ENCODE measurements around the gene KRT31. TPM values are rescaled to one million over a fixed set of nuclear protein-coding genes. Genes with fewer than 3 reads are reported as not detected.
"Not testable (repeated sequence)": the region's sequence is repeated elsewhere in the genome, so short reads cannot be mapped to it uniquely, and the experiment has no call there.

Gene KRT31
- total RNA-seq (2014; rRNA removed; shearing (Covaris generic); ENCODE audit: low replicate concordance): not detected in 2 replicates

DNA sequence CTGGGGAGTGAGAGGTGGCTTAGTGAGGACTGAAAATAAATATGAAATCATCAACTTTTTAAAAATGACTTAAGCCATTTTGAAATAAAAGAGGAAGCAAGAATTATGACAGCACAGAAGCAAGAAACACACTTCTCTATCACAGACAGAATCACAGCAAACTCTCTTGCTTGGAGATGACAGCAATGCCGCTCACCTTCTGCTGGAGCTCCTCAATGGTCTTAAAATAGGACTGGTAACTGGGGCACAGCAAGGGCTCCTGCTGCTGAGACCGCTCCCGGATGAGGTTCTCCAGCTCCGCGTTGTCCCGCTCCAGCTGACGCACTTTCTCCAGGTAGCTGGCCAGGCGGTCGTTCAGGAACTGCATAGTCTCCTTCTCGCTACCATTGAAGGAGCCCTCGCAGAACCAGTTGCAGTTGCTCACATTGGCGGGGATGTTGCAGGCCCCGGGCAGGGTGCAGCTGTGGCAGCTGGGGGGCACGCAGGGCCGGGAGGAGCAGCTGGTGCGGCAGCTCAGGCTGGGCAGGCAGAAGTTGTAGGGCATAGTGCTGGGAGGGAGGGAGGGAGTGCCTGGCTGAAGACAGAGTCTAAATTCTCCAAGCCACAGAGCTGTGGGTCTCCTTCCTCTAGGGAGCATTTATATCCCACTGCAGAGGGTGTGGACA, at the start of gene KRT31:
Gene KRT31, minus strand, starts transcription at position 613 of the 665 bp plus-strand sequence. Its CDS starts 69 bp downstream, at position 544.
- in situ Hi-C loops (cut with HindIII; ENCODE audit: low pct_unique_long_range_greater_than_20kb, low sequenced_read_pairs): no loop called here
- no peak for DNase-seq (ENCODE audit: low read depth)

DNA sequence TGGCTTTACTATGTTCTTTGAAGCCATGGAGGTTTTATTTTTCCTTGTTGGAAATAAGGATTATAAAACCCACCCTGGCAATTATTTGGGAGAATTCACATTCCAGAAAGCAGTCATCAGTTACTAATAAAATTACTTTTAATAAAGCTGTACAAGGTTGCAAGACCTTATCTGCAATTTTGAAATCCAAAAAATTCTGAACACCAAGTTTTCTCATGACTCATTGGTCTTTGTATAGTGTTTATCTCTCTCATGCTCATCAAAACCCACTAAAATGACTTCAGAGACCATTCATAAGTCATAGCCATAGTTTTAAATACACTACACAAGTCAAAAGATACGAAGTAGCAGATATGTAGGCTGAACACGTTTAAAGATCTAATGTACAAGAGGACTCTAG, 49.4 kb upstream of the KRT31 start:
- in situ Hi-C loops (cut with HindIII; ENCODE audit: low pct_unique_long_range_greater_than_20kb, low sequenced_read_pairs): no loop called here
- no peak for DNase-seq (ENCODE audit: low read depth)

DNA sequence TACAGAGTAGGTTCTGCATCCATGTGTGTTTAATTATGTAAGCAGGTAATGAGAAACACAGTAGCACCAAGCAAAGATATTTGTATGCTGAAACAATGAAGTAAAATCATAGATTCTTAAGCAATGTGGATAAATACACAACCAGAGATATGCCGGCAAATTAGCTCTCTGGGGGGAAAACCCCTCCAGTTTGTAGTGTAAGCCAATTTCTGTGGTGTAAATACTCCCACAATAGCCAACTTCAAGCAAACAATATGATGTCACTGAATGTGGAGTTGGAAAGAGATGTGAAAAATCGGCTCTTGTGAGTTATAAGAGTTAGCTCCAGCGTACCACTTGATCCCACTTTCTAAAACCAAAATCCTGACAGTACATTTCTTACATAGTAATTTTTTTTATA, 47.2 kb upstream of the KRT31 start:
- no peak for DNase-seq (ENCODE audit: low read depth)
- in situ Hi-C loops (cut with HindIII; ENCODE audit: low pct_unique_long_range_greater_than_20kb, low sequenced_read_pairs): no loop called here

DNA sequence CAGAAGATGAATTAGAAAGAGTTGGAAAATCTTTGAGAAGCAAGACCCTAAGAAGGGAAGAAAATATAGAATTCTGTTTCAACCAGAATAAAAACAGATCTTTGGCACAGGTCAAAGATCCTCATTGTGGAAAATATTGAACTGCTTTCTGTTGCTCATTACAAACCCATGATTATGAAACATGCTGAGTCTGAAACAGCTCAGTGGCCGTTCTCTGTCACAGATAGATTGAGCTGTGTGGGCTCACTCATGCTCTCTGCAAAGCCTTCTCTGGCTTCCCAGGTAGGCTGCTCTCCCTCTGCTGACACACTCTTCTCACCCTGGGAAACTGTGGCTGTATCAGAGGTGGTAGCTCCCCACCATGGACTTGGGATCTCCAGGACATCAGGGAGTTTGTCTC, 46.8 kb upstream of the KRT31 start:
- no peak for DNase-seq (ENCODE audit: low read depth)
- in situ Hi-C loops (cut with HindIII; ENCODE audit: low pct_unique_long_range_greater_than_20kb, low sequenced_read_pairs): no loop called here

DNA sequence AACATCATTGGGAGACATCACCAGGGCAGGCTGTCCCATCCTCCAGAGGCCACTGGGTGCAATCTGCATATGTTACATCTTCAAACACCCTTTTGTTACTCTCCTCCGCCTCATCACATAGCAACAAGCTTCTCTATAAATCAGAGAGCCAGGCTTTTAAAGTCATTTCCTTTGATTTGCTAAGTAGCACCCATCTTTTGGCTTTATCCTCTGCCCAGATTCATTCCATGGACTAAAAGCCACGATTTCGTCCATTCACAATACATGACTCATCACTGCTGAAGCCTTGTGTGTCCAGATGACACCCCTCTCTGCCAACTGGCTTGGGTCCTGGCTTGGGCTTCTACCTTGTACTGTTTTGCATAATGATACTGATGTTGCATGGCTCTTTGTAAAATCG, 45.3 kb upstream of the KRT31 start:
- no peak for DNase-seq (ENCODE audit: low read depth)
- in situ Hi-C loops (cut with HindIII; ENCODE audit: low pct_unique_long_range_greater_than_20kb, low sequenced_read_pairs): no loop called here

DNA sequence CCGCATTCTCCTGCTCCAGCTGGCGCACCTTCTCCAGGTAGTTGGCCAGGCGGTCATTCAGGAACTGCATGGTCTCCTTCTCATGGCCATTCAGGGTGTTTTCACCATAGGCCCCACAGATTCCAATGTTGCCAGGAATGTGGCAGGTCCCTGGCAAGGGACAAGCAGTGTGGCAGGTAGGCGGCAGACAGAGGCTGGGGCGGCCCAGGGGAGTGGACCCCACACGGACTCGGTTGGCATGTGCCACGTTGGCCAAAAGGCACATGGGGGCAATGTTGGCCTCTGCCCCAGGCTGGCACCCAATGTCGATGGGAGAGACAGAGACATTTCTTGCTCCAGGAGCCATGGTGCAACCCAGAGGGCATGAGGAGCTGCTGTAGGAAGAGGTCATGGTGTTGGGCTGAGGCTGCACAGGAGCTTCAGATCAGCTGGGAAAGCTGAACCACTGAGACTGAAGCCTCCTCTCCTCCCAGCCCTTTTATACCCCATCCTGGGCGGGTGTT, 43.2 kb upstream of the KRT31 start, which contains the start of gene KRT38:
Gene KRT38, minus strand, starts transcription at position 453 of the 503 bp plus-strand sequence. Its CDS starts 62 bp downstream, at position 391.
- in situ Hi-C loops (cut with HindIII; ENCODE audit: low pct_unique_long_range_greater_than_20kb, low sequenced_read_pairs): no loop called here

DNA sequence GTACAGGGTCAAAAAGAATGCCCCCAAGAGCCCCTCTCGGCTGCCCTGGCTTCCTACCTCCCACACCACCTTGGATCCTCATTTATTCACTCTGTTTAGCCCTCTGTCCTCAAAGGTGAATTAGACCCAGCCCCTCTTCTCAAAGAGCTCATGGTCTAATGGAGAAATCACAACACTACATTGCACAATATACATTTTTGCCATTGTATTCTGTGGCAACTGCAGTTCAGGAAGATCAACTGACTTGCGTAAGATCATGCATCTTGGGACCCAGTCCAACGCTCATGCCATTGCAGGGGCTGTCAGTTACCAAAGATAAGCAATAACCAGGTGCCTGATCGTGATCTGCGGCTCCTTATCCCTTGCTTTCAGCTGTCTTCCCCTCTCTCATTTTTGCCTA, 42.0 kb upstream of the KRT31 start:
- DNase-seq (ENCODE audit: low read depth): no peak

More for the DNA sequence above, 43.2 kb upstream of the KRT31 start, which contains the start of gene KRT38:
- DNase-seq (ENCODE audit: low read depth): no peak

DNA sequence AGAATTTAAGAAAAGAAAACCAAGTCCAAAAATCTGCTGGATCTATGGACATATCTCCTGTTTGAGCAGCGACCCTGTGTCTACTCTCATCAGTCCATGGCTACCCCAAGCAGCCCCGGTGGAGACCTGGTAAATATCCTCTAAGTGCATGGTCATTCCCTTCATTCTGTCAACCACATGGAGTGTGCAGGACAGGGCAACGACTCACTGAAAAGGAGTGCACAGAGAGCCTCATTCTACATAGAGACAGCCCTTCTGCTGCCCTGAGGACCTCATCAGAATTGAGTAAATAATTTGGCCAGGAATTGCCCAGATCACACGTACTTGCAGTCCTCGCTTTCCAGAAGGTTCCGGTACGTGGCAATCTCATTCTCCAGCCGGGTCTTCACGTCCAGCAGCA, 40.4 kb upstream of the KRT31 start:
- DNase-seq (ENCODE audit: low read depth): no peak
- in situ Hi-C loops (cut with HindIII; ENCODE audit: low pct_unique_long_range_greater_than_20kb, low sequenced_read_pairs): no loop called here

More for the DNA sequence above, 42.0 kb upstream of the KRT31 start:
- in situ Hi-C loops (cut with HindIII; ENCODE audit: low pct_unique_long_range_greater_than_20kb, low sequenced_read_pairs): no loop called here

DNA sequence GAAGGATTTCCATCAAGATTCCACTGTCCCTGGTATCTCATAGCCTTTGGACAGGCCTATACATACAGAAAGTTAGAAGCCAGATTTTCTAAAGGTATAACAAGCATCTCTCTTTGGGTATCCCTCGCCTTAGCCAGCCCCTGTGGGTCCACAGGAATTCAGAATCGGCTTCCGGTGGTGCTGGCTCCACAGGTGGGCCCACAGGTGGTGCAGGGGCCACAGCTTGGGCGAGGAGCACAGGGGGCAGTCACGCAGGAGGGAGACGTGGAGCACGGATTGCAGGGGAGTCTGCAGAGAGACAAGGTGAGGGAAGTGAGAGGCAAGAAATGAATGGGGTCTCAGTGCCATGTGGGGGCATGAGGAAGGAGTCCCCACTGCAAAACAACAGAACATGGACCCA, 39.8 kb upstream of the KRT31 start:
- DNase-seq (ENCODE audit: low read depth): no peak
- in situ Hi-C loops (cut with HindIII; ENCODE audit: low pct_unique_long_range_greater_than_20kb, low sequenced_read_pairs): no loop called here

DNA sequence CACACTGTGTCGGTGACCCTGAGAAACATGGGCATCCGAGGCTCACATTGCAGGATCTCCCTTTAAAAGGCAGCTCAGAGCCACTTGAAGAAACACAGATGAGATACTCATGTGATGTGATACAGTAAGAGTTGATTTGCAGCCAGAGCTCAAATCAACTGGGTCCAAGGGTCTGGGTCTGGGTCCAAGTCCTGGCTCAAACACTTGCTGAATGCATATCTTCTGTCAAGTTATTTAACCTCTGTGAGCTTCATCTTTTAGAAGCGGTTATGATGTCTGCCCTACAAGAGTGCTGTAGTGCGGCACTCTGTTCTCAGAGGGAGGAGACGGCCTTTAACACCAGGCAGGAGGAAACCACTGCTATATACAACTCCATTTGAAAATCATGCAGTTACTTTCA, 37.0 kb upstream of the KRT31 start:
- in situ Hi-C loops (cut with HindIII; ENCODE audit: low pct_unique_long_range_greater_than_20kb, low sequenced_read_pairs): no loop called here
- DNase-seq (ENCODE audit: low read depth): no peak

DNA sequence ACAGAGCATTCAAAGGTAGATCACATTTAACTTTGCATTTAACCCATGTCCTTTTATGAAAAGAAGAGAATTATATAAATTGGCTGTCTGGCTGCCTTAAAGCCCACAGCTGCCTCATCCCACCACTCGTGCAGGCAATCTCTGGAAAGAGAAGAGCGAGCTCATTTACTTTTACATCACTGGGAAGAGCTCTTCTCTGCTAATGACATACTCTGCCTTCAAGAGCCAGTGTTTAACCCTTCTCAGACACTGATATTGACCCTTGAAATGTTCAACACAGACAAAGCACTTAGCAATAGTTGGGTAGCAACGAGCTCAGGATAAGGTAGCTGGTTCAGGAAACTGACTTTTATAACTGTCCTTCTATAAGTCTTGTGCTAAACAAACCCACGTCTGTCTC, 36.6 kb upstream of the KRT31 start:
- in situ Hi-C loops (cut with HindIII; ENCODE audit: low pct_unique_long_range_greater_than_20kb, low sequenced_read_pairs): no loop called here
- DNase-seq (ENCODE audit: low read depth): no peak

DNA sequence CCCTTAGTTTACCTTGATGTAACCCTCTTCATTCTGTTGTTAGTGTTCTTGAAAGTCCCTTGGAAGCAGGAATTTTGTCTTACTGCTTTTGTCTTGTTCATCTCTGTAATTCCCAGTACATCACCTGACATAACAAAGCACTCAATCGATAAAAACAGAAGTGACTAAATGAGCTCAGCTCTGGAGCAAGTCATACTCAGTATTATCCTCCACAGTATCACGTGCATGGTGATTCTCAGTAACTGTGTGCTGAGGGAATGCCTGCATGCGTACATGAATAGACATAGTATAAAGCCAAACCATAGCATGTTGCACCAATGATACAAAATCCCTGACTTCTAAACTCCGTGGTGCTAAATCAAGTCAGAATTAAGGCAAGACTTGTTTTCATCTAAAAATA, 36.2 kb upstream of the KRT31 start:
- in situ Hi-C loops (cut with HindIII; ENCODE audit: low pct_unique_long_range_greater_than_20kb, low sequenced_read_pairs): no loop called here
- no peak for DNase-seq (ENCODE audit: low read depth)

DNA sequence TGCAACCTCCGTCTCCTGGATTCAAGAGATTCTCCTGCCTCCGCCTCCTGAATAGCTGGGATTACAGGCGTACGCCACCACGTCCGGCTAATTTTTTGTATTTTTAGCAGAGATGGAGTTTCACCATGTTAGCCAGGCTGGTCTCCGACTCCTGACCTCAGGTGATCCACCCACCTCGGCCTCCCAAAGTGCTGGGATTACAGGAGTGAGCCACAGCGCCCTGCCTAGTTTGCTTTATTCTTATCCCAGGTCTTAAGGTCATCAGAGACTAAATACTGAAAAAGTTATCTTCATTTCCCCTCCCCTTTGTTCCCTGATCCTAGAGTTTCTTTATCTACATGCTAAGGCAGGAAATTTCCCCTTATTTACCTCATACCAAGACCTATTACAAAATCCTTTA, 33.0 kb upstream of the KRT31 start:
- DNase-seq (ENCODE audit: low read depth); in situ Hi-C loops (cut with HindIII; ENCODE audit: low pct_unique_long_range_greater_than_20kb, low sequenced_read_pairs): not testable (repeated sequence)

DNA sequence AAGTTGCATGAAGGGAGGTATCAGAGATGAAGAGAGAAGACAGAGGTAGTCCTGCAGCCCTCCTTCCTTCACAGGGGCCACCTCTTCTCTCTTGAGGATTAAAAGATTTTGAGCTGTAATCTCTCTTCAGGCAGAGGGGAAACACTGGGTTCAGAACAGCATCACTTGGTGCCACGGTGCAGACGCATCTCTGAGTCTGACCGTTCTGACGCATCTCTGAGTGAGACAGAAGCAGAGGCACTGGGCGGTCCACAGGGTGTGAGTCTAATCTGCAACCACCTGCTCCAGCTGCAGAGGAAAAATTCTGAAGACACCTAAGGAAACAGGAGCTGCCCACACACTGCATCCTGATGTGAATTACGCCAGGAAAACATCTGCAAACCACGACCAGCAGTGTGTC, 32.3 kb upstream of the KRT31 start:
- in situ Hi-C loops (cut with HindIII; ENCODE audit: low pct_unique_long_range_greater_than_20kb, low sequenced_read_pairs): no loop called here
- DNase-seq (ENCODE audit: low read depth): no peak

DNA sequence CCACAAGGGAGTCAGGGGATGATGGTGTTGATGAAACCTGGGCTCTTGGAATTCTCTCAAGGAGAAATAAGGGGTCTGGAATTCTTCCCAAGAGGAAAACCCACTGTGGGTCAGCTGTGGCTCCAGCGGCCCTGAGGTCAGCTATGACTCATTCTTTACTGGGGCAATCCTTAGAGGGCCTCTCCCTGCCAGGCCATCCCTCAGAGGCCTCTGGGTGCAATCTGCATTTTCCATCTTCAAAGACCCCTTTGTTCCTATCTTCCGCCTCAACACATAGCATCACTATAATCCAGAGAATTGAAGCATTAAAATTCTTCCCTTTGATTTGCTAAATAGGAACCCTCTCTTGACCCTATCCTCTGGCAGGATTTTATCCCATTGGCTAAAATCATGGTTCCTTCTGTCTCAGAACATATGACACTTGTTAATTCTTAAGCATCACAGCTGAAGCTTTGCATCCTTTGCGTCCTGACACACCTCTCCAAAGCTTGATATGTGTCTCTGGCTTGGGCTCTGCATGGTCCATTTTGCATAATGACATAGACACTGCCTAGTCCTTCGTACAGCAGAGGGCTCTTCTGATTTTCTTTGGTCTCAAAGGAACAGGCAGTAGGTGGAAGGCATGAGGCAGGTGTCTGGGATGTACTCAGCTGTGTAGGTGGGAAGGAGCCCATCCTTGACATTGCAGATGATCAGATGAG, 31.3 kb upstream of the KRT31 start:
- in situ Hi-C loops (cut with HindIII; ENCODE audit: low pct_unique_long_range_greater_than_20kb, low sequenced_read_pairs): no loop called here
- no peak for DNase-seq (ENCODE audit: low read depth)

DNA sequence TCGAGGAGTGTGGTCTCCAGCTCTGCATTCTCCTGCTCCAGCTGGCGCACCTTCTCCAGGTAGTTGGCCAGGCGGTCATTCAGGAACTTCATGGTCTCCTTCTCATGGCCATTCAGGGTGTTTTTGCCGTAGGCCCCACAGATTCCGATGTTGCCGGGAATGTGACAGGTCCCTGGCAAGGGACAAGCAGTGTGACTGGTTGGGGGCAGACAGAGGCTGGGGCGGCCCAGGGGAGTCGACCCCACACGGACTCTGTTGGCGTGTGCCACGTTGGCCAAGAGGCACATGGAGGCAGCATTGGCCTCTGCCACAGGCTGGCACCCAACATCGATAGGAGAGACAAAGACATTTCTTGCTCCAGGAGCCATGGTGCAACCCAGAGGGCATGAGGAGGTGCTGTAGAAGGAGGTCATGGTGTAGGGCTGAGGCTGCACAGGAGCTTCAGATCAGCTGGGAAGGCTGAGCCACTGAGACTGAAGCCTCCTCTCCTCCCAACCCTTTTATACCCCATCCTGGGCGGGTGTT, 26.8 kb upstream of the KRT31 start, which contains the start of gene KRT37:
Gene KRT37, minus strand, starts transcription at position 475 of the 525 bp plus-strand sequence. Its CDS starts 62 bp downstream, at position 413.
- in situ Hi-C loops (cut with HindIII; ENCODE audit: low pct_unique_long_range_greater_than_20kb, low sequenced_read_pairs): no loop called here
- DNase-seq (ENCODE audit: low read depth): no peak

DNA sequence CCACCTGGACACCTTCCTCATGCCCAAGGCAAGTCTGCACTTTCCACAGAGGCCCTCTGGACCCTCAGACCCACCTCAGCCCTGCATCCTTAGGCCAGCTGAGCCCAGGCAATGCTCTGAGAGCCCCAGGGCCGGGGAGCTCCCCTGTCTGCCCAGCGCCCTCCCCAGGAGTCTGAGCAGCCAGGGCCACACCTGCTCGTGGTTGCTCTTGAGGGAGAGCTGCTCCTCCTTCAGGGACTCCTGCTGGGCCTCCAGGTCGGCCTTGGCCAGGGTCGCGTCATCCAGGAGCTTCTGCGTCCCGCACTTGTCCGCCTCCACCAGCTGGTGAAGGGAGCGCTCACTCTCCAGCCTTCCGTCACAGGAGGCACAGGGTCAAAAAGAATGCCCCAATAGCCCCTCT, 25.2 kb upstream of the KRT31 start:
- DNase-seq (ENCODE audit: low read depth); in situ Hi-C loops (cut with HindIII; ENCODE audit: low pct_unique_long_range_greater_than_20kb, low sequenced_read_pairs): not testable (repeated sequence)

DNA sequence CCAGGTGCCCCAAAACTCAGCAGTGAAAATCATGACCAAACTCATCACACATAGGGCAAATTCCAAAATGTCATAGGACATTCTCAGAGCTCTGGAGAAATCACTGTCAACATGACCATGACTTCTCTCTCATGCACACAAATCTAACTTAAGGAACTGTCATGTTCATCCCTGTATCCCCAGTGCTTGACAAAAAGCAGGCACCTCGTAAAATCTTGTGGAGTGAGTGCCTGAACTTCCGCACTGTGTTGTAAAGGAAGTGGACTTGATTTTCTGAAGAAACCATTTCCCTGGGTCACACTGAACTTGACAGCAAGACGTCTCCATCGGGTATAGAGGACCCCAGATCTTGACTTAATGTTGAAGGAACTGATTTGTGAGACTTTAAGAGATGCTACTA, 24.2 kb upstream of the KRT31 start:
- no peak for DNase-seq (ENCODE audit: low read depth)
- in situ Hi-C loops (cut with HindIII; ENCODE audit: low pct_unique_long_range_greater_than_20kb, low sequenced_read_pairs): no loop called here

DNA sequence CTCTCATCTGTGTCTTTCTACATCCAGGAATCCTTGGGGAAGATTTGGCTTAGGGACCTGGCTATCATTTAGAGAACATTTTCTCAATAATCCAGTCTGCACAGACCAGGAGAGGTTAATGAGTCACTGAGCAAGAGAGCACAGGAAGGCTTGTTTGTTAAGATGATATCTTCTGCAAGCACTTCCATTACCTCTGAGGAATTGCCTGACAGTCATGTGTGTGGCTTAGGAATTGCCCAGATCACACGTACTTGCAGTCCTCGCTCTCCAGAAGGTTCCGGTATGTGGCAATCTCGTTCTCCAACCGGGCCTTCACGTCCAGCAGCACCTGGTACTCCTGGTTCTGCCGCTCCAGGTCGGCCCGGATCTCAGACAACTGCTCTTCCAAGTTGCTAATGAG, 23.7 kb upstream of the KRT31 start:
- in situ Hi-C loops (cut with HindIII; ENCODE audit: low pct_unique_long_range_greater_than_20kb, low sequenced_read_pairs): no loop called here
- no peak for DNase-seq (ENCODE audit: low read depth)
